ENCODE results near the gene SLCO3A1.

SLCO3A1 gene

DNA sequence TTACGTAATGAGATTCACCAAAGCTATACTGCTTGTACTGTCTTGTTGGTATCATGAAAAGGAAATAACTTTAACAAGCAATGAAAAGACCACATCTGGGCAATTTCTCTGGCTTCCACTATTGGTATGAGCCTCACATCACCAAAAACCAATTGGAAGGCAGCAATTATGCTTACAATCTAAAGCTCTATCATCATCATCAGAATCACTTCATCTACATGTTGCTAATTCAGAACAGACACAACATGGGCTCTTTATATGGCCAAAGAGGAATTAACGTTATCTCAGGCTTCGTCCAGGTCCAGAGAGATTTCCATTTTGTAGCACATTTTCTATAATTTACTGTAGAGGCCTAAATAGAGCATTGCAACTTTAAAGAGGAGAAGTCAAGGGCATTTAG, 36.6 kb upstream of the SLCO3A1 start:
- Histone ChIP-seq H3K4me1 (ENCODE audit: control insufficient read depth, insufficient read depth, low read length) (no peaks in the 10 kb centered on the region), H3K27ac (ENCODE audit: extremely low read depth, low read depth, low read length) (no peak overlapping the region), H3K9me3 (ENCODE audit: control insufficient read depth, insufficient read depth, low read depth, low read length) (no peaks in the 10 kb centered on the region), H3K4me3 (ENCODE audit: low read depth, low read length) (no peak overlapping the region), H3K36me3 (ENCODE audit: control insufficient read depth in 2 of 2, insufficient read depth in 1 of 2, low read length in 2 of 2) (no peaks in the 10 kb centered on the region)
- no peak for TF ChIP-seq ZNF692 (tag by site-specific recombination; IDR thresholded peaks at IDR 0.05)
- TF ChIP-seq ZNF37A (tag by site-specific recombination; IDR thresholded peaks at IDR 0.05): no peak
- no peak for TF ChIP-seq ZNF366 (tag by site-specific recombination; conservative IDR thresholded peaks at IDR 0.05)
- no peak for TF ChIP-seq ZNF416 (tag by site-specific recombination; IDR thresholded peaks at IDR 0.05)
- TF ChIP-seq ZFHX2 (tag by site-specific recombination; conservative IDR thresholded peaks at IDR 0.05): no peak
- TF ChIP-seq ZNF155 (tag by site-specific recombination; IDR thresholded peaks at IDR 0.05): no peak
- no peak for TF ChIP-seq PRDM1 (tag by site-specific recombination; IDR thresholded peaks at IDR 0.05)
- no peak for TF ChIP-seq ZNF311 (tag by site-specific recombination; IDR thresholded peaks at IDR 0.05; ENCODE audit: borderline replicate concordance)
- POLR2A ChIA-PET: no interaction called here
- CTCF ChIA-PET: interaction anchor here (1.5 kb wide), 1 partner anchor 33 kb away, joined by 4 read pairs; no protein-coding TSS in a partner anchor

GRCh38 chr15:91821458-91821857, 32.0 kb upstream of the SLCO3A1 start:
- H3K4me3 ChIP-seq (ENCODE audit: low read depth, low read length): no peak overlapping the region
- H3K4me1 ChIP-seq (ENCODE audit: control insufficient read depth, insufficient read depth, low read length): no peaks in the 10 kb centered on the region
- no peaks in the 10 kb centered on the region for H3K36me3 ChIP-seq (ENCODE audit: control insufficient read depth in 2 of 2, insufficient read depth in 1 of 2, low read length in 2 of 2)
- CTCF ChIA-PET: no interaction called here
- no peak for TF ChIP-seq ZNF747 (tag by site-specific recombination; IDR thresholded peaks at IDR 0.05)
- TF ChIP-seq ZNF132 (tag by site-specific recombination; IDR thresholded peaks at IDR 0.05; ENCODE audit: borderline replicate concordance): no peak
- no peak for TF ChIP-seq ZNF701 (tag by site-specific recombination; IDR thresholded peaks at IDR 0.05)
- no peak for TF ChIP-seq ZNF658 (tag by site-specific recombination; IDR thresholded peaks at IDR 0.05)
- no peak for TF ChIP-seq ZBTB1 (tag by site-specific recombination; IDR thresholded peaks at IDR 0.05)
- H3K9me3 ChIP-seq (ENCODE audit: control insufficient read depth, insufficient read depth, low read depth, low read length): no peaks in the 10 kb centered on the region
- POLR2A ChIA-PET: no interaction called here
- H3K27ac ChIP-seq (ENCODE audit: extremely low read depth, low read depth, low read length): no peak overlapping the region

GRCh38 chr15:91824256-91824655, 29.3 kb upstream of the SLCO3A1 start:
- no peak overlapping the region for H3K4me3 ChIP-seq (ENCODE audit: low read depth, low read length)
- H3K27ac ChIP-seq (ENCODE audit: extremely low read depth, low read depth, low read length): no peak overlapping the region
- no peaks in the 10 kb centered on the region for H3K36me3 ChIP-seq (ENCODE audit: control insufficient read depth in 2 of 2, insufficient read depth in 1 of 2, low read length in 2 of 2)
- POLR2A ChIA-PET: interaction anchor here (1.3 kb wide), 1 partner anchor 24 kb away, joined by 3 read pairs; no protein-coding TSS in a partner anchor
- TF ChIP-seq TRIM28 (IDR thresholded peaks at IDR 0.05; ENCODE audit: borderline replicate concordance, low read length) (no peak), ZNF169 (tag by site-specific recombination; IDR thresholded peaks at IDR 0.05) (no peak), ZNF555 (tag by site-specific recombination; conservative IDR thresholded peaks at IDR 0.05) (no peak), ZNF248 (tag by site-specific recombination; IDR thresholded peaks at IDR 0.05) (no peak), BCL11B (tag by site-specific recombination; IDR thresholded peaks at IDR 0.05; ENCODE audit: low read depth) (no peak), ZNF366 (tag by site-specific recombination; conservative IDR thresholded peaks at IDR 0.05) (no peak), ZNF707 (tag by site-specific recombination; IDR thresholded peaks at IDR 0.05) (no peak), ZBTB20 (tag by site-specific recombination; IDR thresholded peaks at IDR 0.05) (no peak), ZFP3 (tag by site-specific recombination; IDR thresholded peaks at IDR 0.05; ENCODE audit: low read depth) (no peak), ZNF837 (tag by site-specific recombination; IDR thresholded peaks at IDR 0.05) (no peak), ZBTB17 (tag by site-specific recombination; IDR thresholded peaks at IDR 0.05) (no peak)
- TF ChIP-seq, protein P1, sequence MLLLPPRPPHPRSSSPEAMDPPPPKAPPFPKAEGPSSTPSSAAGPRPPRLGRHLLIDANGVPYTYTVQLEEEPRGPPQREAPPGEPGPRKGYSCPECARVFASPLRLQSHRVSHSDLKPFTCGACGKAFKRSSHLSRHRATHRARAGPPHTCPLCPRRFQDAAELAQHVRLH (tag by site-specific recombination; IDR thresholded peaks at IDR 0.05): no peak
- no peaks in the 10 kb centered on the region for H3K4me1 ChIP-seq (ENCODE audit: control insufficient read depth, insufficient read depth, low read length)
- CTCF ChIA-PET: interaction anchor here (0.6 to 0.7 kb wide), 3 partner anchors 25 to 149 kb away, joined by 3 read pairs; no protein-coding TSS in a partner anchor
- no peaks in the 10 kb centered on the region for H3K9me3 ChIP-seq (ENCODE audit: control insufficient read depth, insufficient read depth, low read depth, low read length)
